GM19372 (cell line): ENCODE measurements around the gene PKP4.
A peak's percentile ranks its signal among the peaks of the same experiment; 100 is the strongest.
"Not testable (repeated sequence)": the region's sequence is repeated elsewhere in the genome, so short reads cannot be mapped to it uniquely, and the experiment has no call there.

Source experiments
- ATAC-seq: cut with Tn5 transposase; IDR thresholded peaks from one replicate; pipeline ENCODE4 v1.9.1; 2021; ENCODE audit warnings: mild to moderate bottlenecking, low read depth, moderate library complexity; ENCODE audit not compliant: unreplicated experiment

PKP4 gene

DNA sequence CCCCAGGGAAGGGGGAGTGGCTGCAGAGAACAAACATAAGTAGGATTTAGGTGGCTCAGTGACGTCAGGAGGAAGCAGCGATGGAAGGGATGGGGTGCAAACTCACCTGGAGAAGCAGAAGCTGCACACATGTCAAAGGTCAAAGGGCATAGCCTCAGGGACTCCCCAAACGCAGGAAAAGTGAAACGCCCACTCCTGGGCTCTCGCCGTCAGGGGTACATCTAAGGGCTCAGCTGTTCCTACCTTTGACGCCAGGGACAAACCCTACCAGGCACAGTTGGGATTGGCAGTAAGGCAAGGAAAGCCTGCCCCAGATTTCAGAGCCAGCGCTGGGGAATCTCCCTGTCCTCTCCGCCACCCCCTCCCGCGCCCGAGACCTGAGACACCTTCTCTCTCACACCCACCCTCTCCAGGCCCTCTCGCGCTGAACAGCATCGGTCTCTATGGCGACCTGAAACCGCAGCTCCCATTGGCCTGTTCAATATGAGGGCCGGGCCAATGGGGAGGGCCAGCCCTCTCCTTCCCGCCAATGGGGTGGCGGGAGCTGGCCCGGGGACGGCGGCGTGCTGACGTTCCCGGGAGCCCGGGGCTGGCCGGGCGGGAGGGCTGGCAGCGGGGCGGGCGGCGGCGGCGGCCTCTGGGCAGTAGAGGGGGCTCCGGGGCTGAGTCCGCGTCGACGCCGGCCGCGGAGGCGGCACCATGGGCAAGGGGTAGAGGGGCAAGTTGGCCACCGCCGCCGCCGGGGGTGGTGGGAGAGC is at the start of gene PKP4, which contains the start of gene CCDC148:
PKP4 (plus strand) TSS at position 644 of the 758 bp plus-strand sequence. CDS start 76,233 bp downstream, outside the sequence.
CCDC148 (minus strand) TSS at position 445 of the 758 bp plus-strand sequence; CDS start at position 131, 314 bp downstream.
- ATAC-seq, result peak; percentile 90

DNA sequence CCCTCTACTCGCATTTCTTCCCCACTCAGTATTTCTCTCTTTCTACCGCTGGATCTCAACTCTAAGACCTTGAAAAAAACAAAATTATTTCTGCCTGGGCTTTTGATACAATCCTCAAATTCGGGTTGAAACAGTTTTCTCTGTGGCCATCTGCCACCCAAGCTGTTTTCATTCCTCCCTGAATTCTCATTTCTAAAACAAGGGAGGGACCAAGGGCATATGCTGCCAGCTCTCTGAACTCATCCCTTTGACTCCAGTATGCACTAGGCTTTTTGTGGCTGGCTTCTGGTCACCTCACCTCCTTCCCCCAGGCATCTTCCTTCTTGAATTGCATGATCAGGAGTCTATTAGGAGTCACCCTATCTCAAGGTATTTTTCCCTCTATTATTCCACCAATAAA is 49.7 kb upstream of the PKP4 start:
- no peak for ATAC-seq

DNA sequence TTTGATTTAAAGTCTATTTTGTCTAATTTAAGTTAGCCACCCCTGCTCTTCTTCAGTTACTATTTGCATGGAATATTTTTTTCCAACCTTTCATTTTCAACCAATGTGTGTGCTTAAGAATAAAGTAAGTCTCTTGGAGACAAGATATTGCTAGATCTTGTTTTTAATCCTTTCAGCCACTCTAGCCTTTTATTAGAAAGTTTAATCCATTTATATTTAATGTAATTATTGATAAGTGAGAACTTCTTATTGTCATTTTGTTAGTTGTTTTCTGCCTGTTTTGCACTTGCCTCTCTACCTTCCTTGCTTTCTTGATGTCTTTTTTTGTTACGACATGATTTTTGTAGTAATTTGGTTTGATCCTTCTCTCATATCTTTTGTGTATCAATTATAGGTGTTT is 46.6 kb upstream of the PKP4 start:
- ATAC-seq, result no peak

DNA sequence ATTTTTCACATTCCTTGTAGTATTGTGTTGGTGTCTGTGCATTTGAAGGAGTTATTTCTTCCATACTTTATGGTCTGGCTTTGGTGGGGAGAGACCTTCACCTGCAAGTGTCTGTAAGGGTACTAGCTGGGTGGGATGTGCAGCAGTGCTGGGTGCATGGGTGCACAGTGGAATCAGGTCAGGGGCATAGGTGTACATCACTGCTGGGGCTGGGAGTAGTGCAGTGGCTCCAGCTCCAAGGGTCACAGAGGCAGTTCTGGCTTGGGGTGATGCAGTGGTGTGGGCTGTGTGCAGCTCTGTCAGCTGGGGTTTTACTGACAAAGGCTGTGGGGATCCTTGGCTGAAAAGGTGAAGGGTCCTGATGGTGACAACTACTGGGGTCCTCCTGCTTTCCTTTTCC is 45.0 kb upstream of the PKP4 start:
- ATAC-seq, result no peak

GRCh38 chr2:158412206-158412605 is 44.5 kb upstream of the PKP4 start:
- ATAC-seq, result no peak

DNA sequence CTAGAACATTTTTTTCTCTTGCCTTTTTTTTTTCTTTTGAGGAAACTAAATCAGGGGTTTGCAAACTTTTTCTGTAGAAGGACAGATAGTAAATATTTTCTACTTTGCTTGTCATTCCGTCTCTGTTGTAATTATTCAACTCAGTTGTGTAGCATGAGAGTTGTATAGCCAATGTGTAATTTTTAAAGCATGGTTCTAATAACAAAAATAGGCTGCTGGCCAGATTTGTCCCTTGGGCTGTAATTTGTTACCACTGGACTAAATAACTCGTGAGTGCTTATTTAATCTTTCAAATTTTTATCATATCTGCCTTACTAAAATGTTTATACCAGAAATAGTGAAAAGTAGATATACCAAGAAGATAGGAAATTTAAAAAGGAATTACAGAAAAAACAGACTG is 43.2 kb upstream of the PKP4 start:
- no peak for ATAC-seq

GRCh38 chr2:158414538-158414937 is 42.2 kb upstream of the PKP4 start:
- ATAC-seq, result no peak

DNA sequence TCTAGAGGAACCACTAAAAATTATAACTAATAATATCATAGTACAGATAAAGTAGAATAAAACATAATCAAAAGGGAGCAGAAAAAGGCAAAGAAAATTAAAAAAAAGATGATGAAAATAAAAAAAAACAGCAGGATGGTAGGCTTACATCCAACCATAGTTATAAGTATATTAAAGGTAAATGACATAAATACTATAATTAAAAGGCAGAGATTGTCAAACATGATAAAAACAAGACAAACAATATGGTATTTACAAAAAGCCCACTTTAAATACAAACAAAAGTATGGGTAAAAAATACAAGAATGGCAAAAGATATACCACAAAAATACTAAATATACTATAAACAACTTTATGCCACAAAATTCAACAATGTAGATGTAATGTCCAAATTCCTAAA is 24.6 kb upstream of the PKP4 start:
- ATAC-seq, result no peak

- not testable (repeated sequence) for ATAC-seq
Observed at GRCh38 chr2:158433716-158434115, 23.0 kb upstream of the PKP4 start.

- not testable (repeated sequence) for ATAC-seq
Observed at GRCh38 chr2:158439062-158439461, 17.7 kb upstream of the PKP4 start.

GRCh38 chr2:158443606-158444005 is 13.1 kb upstream of the PKP4 start:
- ATAC-seq, result no peak

GRCh38 chr2:158457092-158457825 is 507 bp downstream of the PKP4 start:
- ATAC-seq, result peak; percentile 23

GRCh38 chr2:158457826-158458616 is 1.3 kb downstream of the PKP4 start:
- peak; percentile 42 for ATAC-seq

DNA sequence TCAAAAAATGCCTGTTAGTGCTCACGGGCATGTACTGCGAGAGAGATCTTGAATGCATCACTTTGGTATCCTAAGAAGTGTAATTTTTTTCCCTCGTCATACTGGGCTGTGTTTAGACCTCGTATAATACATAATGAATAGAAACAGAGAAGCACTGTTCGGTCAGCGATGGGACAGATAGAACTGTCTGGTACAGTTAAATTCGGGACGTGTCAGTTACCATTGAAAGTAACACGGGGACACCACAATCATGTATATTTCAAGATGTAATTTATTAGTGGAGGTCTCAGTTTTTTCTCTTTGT is 1.8 kb downstream of the PKP4 start:
- no peak for ATAC-seq

DNA sequence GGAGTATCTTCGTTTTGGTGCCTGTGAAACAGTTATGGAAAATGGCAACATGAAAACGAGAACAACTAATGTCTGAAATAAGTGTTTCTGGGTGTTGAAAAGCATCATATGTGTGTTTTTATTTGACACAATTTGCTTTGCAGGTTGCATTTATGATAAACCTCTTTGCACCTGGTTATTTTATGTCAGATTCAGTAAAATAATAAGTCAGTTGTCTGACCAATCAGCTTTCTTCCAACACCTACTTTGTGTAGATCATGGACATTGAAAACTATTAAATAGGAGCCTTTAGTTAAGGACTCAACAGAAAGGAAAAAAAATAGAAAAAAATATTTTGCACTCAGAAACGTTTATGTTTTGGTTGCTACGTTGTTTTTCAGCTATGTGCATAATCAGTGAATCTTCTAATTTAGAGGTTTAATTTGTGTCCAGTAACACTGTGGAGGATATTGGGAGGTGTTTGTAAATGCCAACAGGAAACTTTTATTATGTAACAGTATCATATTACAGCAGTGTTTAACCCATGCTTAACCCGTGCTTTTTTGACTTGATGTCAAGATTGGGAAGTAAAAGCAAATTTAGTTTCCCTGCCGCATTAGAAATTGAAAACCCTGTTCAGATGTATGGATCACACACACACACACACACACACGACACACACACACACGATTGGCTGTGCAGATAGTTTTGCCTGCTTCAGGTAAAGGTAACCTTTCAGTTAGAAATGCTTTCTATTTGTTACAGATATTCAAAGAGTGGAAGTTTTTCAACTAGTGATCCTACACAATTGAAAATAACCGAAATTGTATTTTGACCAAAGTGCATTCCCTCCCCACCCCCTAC is 2.6 kb downstream of the PKP4 start:
- ATAC-seq, result no peak

DNA sequence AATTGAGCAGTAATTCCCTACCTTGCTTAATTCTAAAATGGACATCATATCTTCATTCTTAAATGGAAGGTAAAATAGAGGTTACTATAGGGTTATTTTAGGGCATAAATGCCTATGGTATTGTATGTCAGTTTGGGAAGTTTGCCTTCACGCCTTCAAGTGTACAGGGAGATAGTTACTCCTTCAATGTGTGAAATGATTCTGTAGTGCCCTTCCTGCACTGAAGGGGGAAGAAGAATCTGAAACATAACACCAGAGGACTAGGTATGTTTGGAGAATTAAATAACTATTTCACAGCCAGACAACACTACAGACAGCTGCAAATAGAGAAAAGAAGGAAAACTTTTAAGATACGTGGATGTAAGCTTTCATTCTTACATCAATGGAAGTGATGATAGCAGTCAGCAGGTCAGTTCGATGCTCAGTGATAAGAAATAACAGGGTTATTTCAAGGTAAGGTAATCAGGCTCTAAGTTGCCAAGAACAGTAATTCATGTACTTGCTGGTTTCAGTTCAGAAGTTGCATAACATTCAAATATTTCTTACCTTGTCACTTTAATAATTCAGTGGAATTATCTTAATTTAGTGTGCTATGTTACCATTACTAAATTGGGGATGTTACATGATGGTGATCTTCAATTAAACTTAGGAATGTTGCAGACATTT is 4.0 kb downstream of the PKP4 start:
- ATAC-seq, result no peak

DNA sequence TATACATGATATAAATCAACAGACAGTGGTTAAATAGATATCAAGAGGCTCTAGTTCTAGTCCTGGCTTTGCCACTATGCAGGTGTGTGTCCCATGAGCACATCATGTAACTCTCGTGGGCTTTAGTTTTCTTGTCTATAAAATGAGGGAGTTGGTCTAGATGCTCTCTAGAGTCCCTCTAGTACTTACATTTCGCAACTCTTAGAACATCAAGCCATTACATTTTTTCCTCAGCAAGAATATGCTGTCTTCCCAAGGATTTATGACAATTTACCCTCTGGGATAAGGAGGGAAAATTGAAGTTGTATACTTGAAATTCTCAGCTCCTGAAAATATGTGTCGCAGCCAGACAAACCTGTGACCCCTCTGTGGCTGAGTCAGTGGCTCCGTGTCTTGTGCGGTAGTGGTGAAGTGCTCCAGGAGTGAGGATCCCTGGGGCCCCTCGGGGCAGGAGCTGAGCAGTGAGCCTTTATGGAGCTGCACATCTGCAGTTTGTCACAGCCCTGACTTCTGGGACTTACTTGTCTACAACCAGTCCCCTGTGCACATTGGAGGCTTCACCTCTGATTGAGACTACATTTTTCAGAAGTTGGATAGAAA is 6.8 kb downstream of the PKP4 start:
- no peak for ATAC-seq

DNA sequence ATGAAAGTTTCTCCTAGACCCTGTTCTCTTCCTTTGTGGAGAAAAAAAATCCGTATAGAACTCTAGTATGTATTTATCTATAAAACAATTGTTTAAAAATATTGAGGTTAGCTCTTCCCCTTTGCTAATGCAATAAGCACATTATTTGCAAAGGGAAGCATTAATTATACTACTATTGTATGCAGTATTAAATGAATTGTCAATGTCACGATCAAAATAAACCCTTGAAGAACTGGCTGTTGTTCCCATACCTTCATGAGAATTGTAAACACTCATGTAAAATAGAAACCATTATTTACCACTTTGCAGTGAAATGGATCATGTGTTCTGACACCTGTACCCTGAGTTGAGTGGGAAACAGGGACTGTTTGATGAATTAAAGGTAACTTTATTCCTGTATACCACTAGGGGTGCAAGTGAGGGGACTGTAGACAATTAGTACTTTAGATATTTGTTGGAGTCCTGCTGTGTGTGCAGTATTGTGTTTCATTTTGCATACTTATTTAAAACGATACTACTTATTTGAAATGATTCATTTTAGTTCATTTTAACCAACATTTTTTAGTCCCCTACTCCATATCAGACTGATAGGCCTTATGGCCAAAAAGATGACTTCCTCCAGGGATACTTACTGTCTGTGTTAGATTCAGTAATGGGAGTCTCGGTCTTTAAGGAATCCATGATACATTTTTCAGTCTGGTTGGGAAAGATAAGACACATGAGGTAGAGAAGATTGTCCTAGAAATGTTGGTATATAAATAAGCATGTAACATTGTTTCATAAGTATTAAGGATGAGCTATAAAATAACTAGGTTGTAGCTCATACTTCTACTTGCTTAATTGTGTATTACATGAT is 7.9 kb downstream of the PKP4 start:
- ATAC-seq, result peak; percentile 78
